DMS153 (cell line): ENCODE measurements around the gene PPP1R12B.
A peak's percentile ranks its signal among the peaks of the same experiment; 100 is the strongest.
"Not testable (repeated sequence)": the region's sequence is repeated elsewhere in the genome, so short reads cannot be mapped to it uniquely, and the experiment has no call there.

Experiments used
- DNase-seq: peaks from one replicate; lab custom pipeline; 2025; lab: John Stamatoyannopoulos, UW

PPP1R12B gene

GRCh38 chr1:202561726-202562443 is 213.4 kb downstream of the PPP1R12B start:
- DNase-seq = no peak

- DNase-seq = no peak
Measured at GRCh38 chr1:202562444-202563060, 214.1 kb downstream of the PPP1R12B start.

GRCh38 chr1:202563818-202564217 is 215.3 kb downstream of the PPP1R12B start:
- no peak for DNase-seq

- DNase-seq = no peak
Measured at GRCh38 chr1:202564958-202565495, 216.5 kb downstream of the PPP1R12B start.

GRCh38 chr1:202565890-202566602 is 217.5 kb downstream of the PPP1R12B start:
- DNase-seq = no peak

GRCh38 chr1:202567738-202568137 is 219.2 kb downstream of the PPP1R12B start:
- no peak for DNase-seq

GRCh38 chr1:202568410-202568809 is 219.9 kb downstream of the PPP1R12B start:
- no peak for DNase-seq

- DNase-seq = no peak
Measured at GRCh38 chr1:202568826-202569225, 220.3 kb downstream of the PPP1R12B start.

GRCh38 chr1:202569393-202570322 is 221.2 kb downstream of the PPP1R12B start:
- DNase-seq = no peak

- no peak for DNase-seq
Measured at GRCh38 chr1:202571719-202572339, 223.3 kb downstream of the PPP1R12B start.

- peak; percentile 24 for DNase-seq
Measured at GRCh38 chr1:202572867-202573266, 224.4 kb downstream of the PPP1R12B start.

GRCh38 chr1:202575918-202576653 is 227.6 kb downstream of the PPP1R12B start:
- DNase-seq = no peak

GRCh38 chr1:202576816-202577215 is 228.3 kb downstream of the PPP1R12B start:
- no peak for DNase-seq

- no peak for DNase-seq
Measured at GRCh38 chr1:202577381-202577780, 228.9 kb downstream of the PPP1R12B start.

- DNase-seq = no peak
Measured at GRCh38 chr1:202578001-202578504, 229.6 kb downstream of the PPP1R12B start.

- no peak for DNase-seq
Measured at GRCh38 chr1:202578565-202578964, 230.1 kb downstream of the PPP1R12B start.

- no peak for DNase-seq
Measured at GRCh38 chr1:202579806-202580205, 231.3 kb downstream of the PPP1R12B start.

GRCh38 chr1:202580619-202581018 is 232.1 kb downstream of the PPP1R12B start:
- DNase-seq = no peak

- not testable (repeated sequence) for DNase-seq
Measured at GRCh38 chr1:202582350-202582749, 233.9 kb downstream of the PPP1R12B start.
